SU-DHL-6 (cell line): ENCODE data around the gene RBMS3.

ENCODE experiments used
- H2AFZ ChIP-seq: fragments of 200-600 bp; sonication (generic); 2 replicates; pipeline ENCODE4 v1.6.1; 2014; ENCODE audit warnings: low read depth, mild to moderate bottlenecking, moderate library complexity, mixed read lengths, antibody characterized with exemption, low read length; ENCODE audit not compliant: severe bottlenecking
- H3F3A ChIP-seq: fragments of 200-600 bp; shearing (Covaris generic); 2 replicates; pipeline ENCODE4 v1.6.0; 2016; ENCODE audit warnings: antibody characterized with exemption, mild to moderate bottlenecking; ENCODE audit not compliant: insufficient read depth
- H3K27ac ChIP-seq: fragments of 200-600 bp; sonication (generic); 2 replicates; pipeline ENCODE4 v1.5.1; 2016; ENCODE audit warnings: low read depth, mild to moderate bottlenecking, low read length, moderate library complexity, mixed read lengths
- H3K27me3 ChIP-seq: fragments of 200-600 bp; sonication (generic), shearing (Covaris generic); 2 replicates; pipeline ENCODE4 v1.6.0; 2014; ENCODE audit warnings: mild to moderate bottlenecking, low read length
- H3K36me3 ChIP-seq: fragments of 200-600 bp; sonication (generic); 2 replicates; pipeline ENCODE4 v1.6.1; 2014; ENCODE audit warnings: mild to moderate bottlenecking, low read length, mixed read lengths
- H3K4me2 ChIP-seq: fragments of 300-600, 200-600 bp; shearing (Covaris generic), sonication (generic); 2 replicates; pipeline ENCODE4 v1.6.0; 2014; ENCODE audit warnings: low read length, low read depth, mild to moderate bottlenecking; ENCODE audit not compliant: poor library complexity, severe bottlenecking
- H3K4me3 ChIP-seq: fragments of 200-600 bp; sonication (generic); 2 replicates; pipeline ENCODE4 v1.5.1; 2014; ENCODE audit warnings: antibody characterized with exemption, low read length, mild to moderate bottlenecking, mixed read lengths; ENCODE audit not compliant: insufficient read depth, poor library complexity, severe bottlenecking
- H3K79me2 ChIP-seq: fragments of 200-600 bp; sonication (generic); 2 replicates; pipeline ENCODE4 v1.6.1; 2014; ENCODE audit warnings: mild to moderate bottlenecking, low read length, moderate library complexity; ENCODE audit not compliant: insufficient read depth
- H3K9ac ChIP-seq: fragments of 200-600 bp; sonication (generic); 2 replicates; pipeline ENCODE4 v1.7.0; 2014; ENCODE audit warnings: mild to moderate bottlenecking, low read length
- H3K9me2 ChIP-seq: fragments of 200-600 bp; sonication (generic); replicated peaks from 2 replicates; pipeline ENCODE4 v1.6.1; 2014; ENCODE audit warnings: low read length; ENCODE audit not compliant: insufficient read depth
- H3K9me3 ChIP-seq: fragments of 200-600 bp; sonication (generic); 2 replicates; pipeline ENCODE4 v1.6.1; 2014; ENCODE audit warnings: low read length, mixed read lengths; ENCODE audit not compliant: insufficient read depth
- H4K20me1 ChIP-seq: fragments of 200-600 bp; sonication (generic); 2 replicates; pipeline ENCODE4 v1.6.1; 2014; ENCODE audit warnings: low read depth, mild to moderate bottlenecking, antibody characterized with exemption, low read length, moderate library complexity, mixed read lengths
- CTCF ChIP-seq: fragments of 200-600 bp; sonication (generic); IDR thresholded peaks from one replicate; pipeline ENCODE4 v1.5.1; 2017; ENCODE audit warnings: antibody characterized with exemption, mild to moderate bottlenecking, low read length, moderate library complexity; ENCODE audit not compliant: insufficient read depth, poor library complexity, severe bottlenecking
- EZH2phosphoT487 ChIP-seq: fragments of 200-600 bp; sonication (generic), shearing (Covaris generic); conservative IDR thresholded peaks from 2 replicates; pipeline ENCODE4 v1.6.1; 2018; ENCODE audit warnings: mild to moderate bottlenecking, antibody characterized with exemption, low read length, moderate library complexity, mixed read lengths

Gene RBMS3

DNA sequence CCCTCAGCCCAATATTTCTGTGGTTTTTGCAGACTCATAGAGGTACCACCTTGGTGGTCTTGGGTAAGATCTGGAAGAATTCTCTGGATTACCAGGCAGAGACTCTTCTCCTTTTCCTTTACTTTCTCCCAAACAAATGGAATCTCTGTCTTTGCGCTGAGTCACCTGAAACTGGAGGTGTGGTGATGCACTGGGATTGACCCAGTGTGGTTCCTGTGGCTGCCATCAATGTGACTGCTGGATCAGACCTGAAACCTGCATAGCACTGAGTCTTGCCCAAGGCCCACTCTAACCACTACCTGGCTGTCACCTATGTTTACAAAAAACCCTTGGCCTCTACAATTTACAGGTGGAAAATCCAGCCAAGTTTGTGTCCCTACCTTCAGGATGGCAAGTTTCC, 295.3 kb downstream of the RBMS3 start:
- no peak for TF ChIP-seq CTCF
- TF ChIP-seq EZH2phosphoT487, result no peak
- Histone ChIP-seq H3K36me3 (no peaks in the 10 kb centered on the region), H3K9me2 (no peaks in the 10 kb centered on the region), H3K9ac (no peak overlapping the region), H3K9me3 (peaks cover 4% of the 10 kb centered on the region; the same call in 1 of the 2 replicates), H3F3A (no peaks in the 10 kb centered on the region), H3K79me2 (no peaks in the 10 kb centered on the region), H2AFZ (no peak overlapping the region), H3K4me3 (no peak overlapping the region), H3K27ac (no peak overlapping the region), H4K20me1 (no peaks in the 10 kb centered on the region), H3K4me2 (no peak overlapping the region), H3K27me3 (no peaks in the 10 kb centered on the region)

GRCh38 chr3:29576675-29577074, 295.8 kb downstream of the RBMS3 start:
- H3F3A ChIP-seq, result no peaks in the 10 kb centered on the region
- TF ChIP-seq EZH2phosphoT487 (no peak), CTCF (no peak)

DNA sequence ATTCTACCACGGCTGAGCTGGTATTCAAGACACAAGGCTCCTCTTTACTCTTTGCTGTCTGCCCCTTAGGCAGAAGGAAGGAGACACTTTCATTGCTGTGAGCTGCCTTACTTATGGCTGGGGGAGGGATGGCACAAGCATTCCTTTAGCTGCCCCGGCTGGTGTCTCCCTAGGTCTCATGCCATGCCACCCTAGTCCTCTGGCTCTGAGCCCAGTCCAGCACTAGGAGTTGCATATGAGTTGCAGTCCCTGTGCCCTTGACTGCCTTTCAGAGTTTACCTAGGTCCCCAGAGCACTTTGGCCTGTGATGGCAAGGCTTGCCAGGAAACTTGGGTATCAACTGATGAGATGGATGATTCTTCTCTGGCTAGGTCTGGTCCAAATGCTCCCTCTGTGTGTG, 296.4 kb downstream of the RBMS3 start:
- Histone ChIP-seq H3F3A (no peaks in the 10 kb centered on the region), H3K79me2 (no peaks in the 10 kb centered on the region), H3K4me2 (no peak overlapping the region), H3K9me3 (no peaks in the 10 kb centered on the region), H3K9me2 (no peaks in the 10 kb centered on the region), H3K9ac (no peak overlapping the region), H3K4me3 (no peak overlapping the region), H3K27me3 (no peaks in the 10 kb centered on the region), H3K36me3 (no peaks in the 10 kb centered on the region), H4K20me1 (no peaks in the 10 kb centered on the region), H3K27ac (no peak overlapping the region), H2AFZ (no peak overlapping the region)
- no peak for TF ChIP-seq CTCF
- no peak for TF ChIP-seq EZH2phosphoT487

More at GRCh38 chr3:29576675-29577074, 295.8 kb downstream of the RBMS3 start:
- H4K20me1 ChIP-seq, result no peaks in the 10 kb centered on the region
- H3K36me3 ChIP-seq, result no peaks in the 10 kb centered on the region
- H3K4me3 ChIP-seq, result no peak overlapping the region
- no peaks in the 10 kb centered on the region for H3K27me3 ChIP-seq
- no peak overlapping the region for H3K4me2 ChIP-seq
- no peaks in the 10 kb centered on the region for H3K9me3 ChIP-seq
- no peak overlapping the region for H3K27ac ChIP-seq
- no peak overlapping the region for H3K9ac ChIP-seq
- no peaks in the 10 kb centered on the region for H3K79me2 ChIP-seq
- H3K9me2 ChIP-seq, result no peaks in the 10 kb centered on the region
- H2AFZ ChIP-seq, result no peak overlapping the region
